Smooth muscle cell of the brain vasculature (primary cell): ENCODE measurements around the gene ADGRD1.

Experiments used
- DNase-seq: peaks from one replicate; pipeline ENCODE4 v3.0.0-alpha.2; 2012; ENCODE audit warnings: low read depth, low spot score

Gene ADGRD1

GRCh38 chr12:130965668-130966067 lies 12.0 kb downstream of the ADGRD1 start:
- DNase-seq, result no peak

GRCh38 chr12:130966443-130967030 lies 12.8 kb downstream of the ADGRD1 start:
- no peak for DNase-seq

GRCh38 chr12:130967636-130968035 lies 13.9 kb downstream of the ADGRD1 start:
- DNase-seq, result no peak

GRCh38 chr12:130968611-130969010 lies 14.9 kb downstream of the ADGRD1 start:
- no peak for DNase-seq

GRCh38 chr12:130969223-130969622 lies 15.5 kb downstream of the ADGRD1 start:
- no peak for DNase-seq

GRCh38 chr12:130970165-130970907 lies 16.6 kb downstream of the ADGRD1 start:
- no peak for DNase-seq

- DNase-seq, result no peak
These were observed 17.2 kb downstream of the ADGRD1 start for GRCh38 chr12:130970908-130971233.

- DNase-seq, result no peak
These were observed 18.3 kb downstream of the ADGRD1 start for GRCh38 chr12:130971925-130972585.

- no peak for DNase-seq
These were observed 18.9 kb downstream of the ADGRD1 start for GRCh38 chr12:130972586-130972950.

GRCh38 chr12:130973109-130973508 lies 19.4 kb downstream of the ADGRD1 start:
- no peak for DNase-seq

GRCh38 chr12:130973906-130974305 lies 20.2 kb downstream of the ADGRD1 start:
- no peak for DNase-seq

GRCh38 chr12:130975116-130975515 lies 21.4 kb downstream of the ADGRD1 start:
- no peak for DNase-seq

GRCh38 chr12:130976171-130976720 lies 22.5 kb downstream of the ADGRD1 start:
- no peak for DNase-seq

- no peak for DNase-seq
These were observed 23.5 kb downstream of the ADGRD1 start for GRCh38 chr12:130977046-130977742.

- DNase-seq, result no peak
These were observed 24.0 kb downstream of the ADGRD1 start for GRCh38 chr12:130977743-130978095.

- no peak for DNase-seq
These were observed 25.1 kb downstream of the ADGRD1 start for GRCh38 chr12:130978785-130979184.

- DNase-seq, result no peak
These were observed 27.5 kb downstream of the ADGRD1 start for GRCh38 chr12:130981074-130981742.

GRCh38 chr12:130981911-130982310 lies 28.2 kb downstream of the ADGRD1 start:
- DNase-seq, result no peak

- DNase-seq, result no peak
These were observed 29.0 kb downstream of the ADGRD1 start for GRCh38 chr12:130982565-130983225.

- DNase-seq, result no peak
These were observed 29.8 kb downstream of the ADGRD1 start for GRCh38 chr12:130983328-130984017.
